ENCODE data around the gene RNF130. TPM values are rescaled to one million over a fixed set of nuclear protein-coding genes. Genes with fewer than 3 reads are reported as not detected.

RNF130 gene
- total RNA-seq, 1 experiment from 2014 or later, result 58.5 TPM

- TF ChIP-seq GTF2I (CRISPR knock-in tag; conservative IDR thresholded peaks at IDR 0.05), result 0 out of 2 replicates have a peak, but pooled peaks have one; percentile 41
- peak; percentile 60 for TF ChIP-seq USF2 (CRISPR knock-in tag; IDR thresholded peaks at IDR 0.05)
- TF ChIP-seq USF1 (CRISPR knock-in tag; IDR thresholded peaks at IDR 0.05), result peak; percentile 27; the same call in 1 of the 2 replicates
- no peak for TF ChIP-seq CREB1 (CRISPR knock-in tag; IDR thresholded peaks at IDR 0.05)
- peak overlapping the region; percentile 52 for H3K27ac Mint-ChIP-seq
- no peak for DNase-seq (ENCODE audit: low spot score)
- H3K9me3 Mint-ChIP-seq, result peaks cover 13% of the 10 kb centered on the region
- H3K27me3 Mint-ChIP-seq (ENCODE audit: low read depth), result peaks cover 40% of the 10 kb centered on the region
- peak; percentile 13 for ATAC-seq
- peak overlapping the region; percentile 88 for H3K4me3 Mint-ChIP-seq
- H3K36me3 Mint-ChIP-seq, result peaks cover 13% of the 10 kb centered on the region
- peaks cover 39% of the 10 kb centered on the region for H3K4me1 Mint-ChIP-seq
- CTCF ChIA-PET, result interaction anchor here (1.1 kb wide), 1 partner anchor 95 kb away, joined by 4 read pairs; no protein-coding TSS in a partner anchor
- POLR2A ChIA-PET, result interaction anchor here (0.6 kb wide), 1 partner anchor 44 kb away, joined by 4 read pairs; no protein-coding TSS in a partner anchor
These were observed 1.8 kb downstream of the RNF130 start for GRCh38 chr5:180069589-180070247.

DNA sequence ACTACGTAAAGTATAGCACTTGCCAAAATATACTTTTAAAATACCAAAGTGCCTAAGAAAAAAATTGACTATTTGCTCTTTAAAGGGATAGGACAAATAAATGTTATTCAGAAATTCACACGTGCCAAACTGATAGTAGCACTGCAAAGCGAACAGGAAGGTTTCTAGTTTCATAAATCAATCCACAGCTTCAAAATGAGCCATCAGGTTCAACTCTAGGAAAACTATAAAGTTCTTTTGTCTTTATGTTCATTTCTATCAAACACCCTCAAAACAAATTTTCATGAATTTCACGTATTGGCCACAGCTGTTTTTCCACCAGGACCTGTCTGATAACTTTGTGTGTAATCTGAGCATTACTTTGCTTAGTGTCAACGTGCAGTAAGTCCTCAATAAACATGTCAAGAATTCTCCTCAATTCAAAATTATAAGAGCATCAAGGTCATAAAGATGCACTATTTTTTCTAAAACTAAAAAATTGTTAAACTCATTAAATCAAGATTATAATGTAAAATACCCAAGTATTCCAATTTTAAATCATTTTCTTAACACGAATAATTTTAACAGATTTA lies 3.0 kb downstream of the RNF130 start:
- Mint-ChIP-seq H3K27ac (peak overlapping the region; percentile 84), H3K9me3 (peaks cover 12% of the 10 kb centered on the region), H3K27me3 (ENCODE audit: low read depth) (peaks cover 29% of the 10 kb centered on the region), H3K4me1 (peaks cover 45% of the 10 kb centered on the region), H3K4me3 (peak overlapping the region; percentile 88), H3K36me3 (peaks cover 11% of the 10 kb centered on the region)
- DNase-seq (ENCODE audit: low spot score) (no peak), ATAC-seq (no peak)
- ChIA-PET CTCF (interaction anchor here (1.1 kb wide), 1 partner anchor 23 kb away, joined by 5 read pairs; no protein-coding TSS in a partner anchor), POLR2A (no interaction called here)
- TF ChIP-seq SP1 (CRISPR knock-in tag; conservative IDR thresholded peaks at IDR 0.05) (no peak), ZNF121 (CRISPR knock-in tag; IDR thresholded peaks at IDR 0.05) (no peak), CREM (CRISPR knock-in tag; IDR thresholded peaks at IDR 0.05) (no peak)

DNA sequence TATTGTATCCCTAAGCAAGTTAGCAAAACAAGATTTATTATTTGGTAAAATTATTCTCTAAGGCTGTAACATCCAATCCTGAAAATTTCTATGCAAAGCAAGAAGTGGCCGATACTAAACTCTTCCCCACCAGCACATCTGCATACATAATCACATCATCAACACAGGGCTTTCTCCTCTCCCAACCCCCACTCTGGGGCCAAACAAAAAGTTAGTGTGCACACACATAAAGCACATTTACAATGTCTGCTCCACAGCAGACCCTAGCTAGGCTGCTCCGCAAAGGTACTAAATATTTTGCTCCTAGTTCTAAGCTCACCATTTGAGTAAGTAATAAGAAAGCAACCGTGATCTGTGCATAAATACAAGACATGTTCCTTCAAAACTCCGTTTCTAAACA lies 3.6 kb downstream of the RNF130 start:
- TF ChIP-seq GABPB1 (CRISPR knock-in tag; IDR thresholded peaks at IDR 0.05), result no peak
- no peak for TF ChIP-seq SOX15 (CRISPR knock-in tag; IDR thresholded peaks at IDR 0.05)
- no peak for TF ChIP-seq GTF2I (CRISPR knock-in tag; conservative IDR thresholded peaks at IDR 0.05)
- TF ChIP-seq HMGA2 (CRISPR knock-in tag; IDR thresholded peaks at IDR 0.05), result no peak
- no peak for TF ChIP-seq ZNF232 (CRISPR knock-in tag; IDR thresholded peaks at IDR 0.05)
- no peak for TF ChIP-seq FOXP1 (CRISPR knock-in tag; IDR thresholded peaks at IDR 0.05; ENCODE audit: borderline replicate concordance)
- TF ChIP-seq, protein P1, sequence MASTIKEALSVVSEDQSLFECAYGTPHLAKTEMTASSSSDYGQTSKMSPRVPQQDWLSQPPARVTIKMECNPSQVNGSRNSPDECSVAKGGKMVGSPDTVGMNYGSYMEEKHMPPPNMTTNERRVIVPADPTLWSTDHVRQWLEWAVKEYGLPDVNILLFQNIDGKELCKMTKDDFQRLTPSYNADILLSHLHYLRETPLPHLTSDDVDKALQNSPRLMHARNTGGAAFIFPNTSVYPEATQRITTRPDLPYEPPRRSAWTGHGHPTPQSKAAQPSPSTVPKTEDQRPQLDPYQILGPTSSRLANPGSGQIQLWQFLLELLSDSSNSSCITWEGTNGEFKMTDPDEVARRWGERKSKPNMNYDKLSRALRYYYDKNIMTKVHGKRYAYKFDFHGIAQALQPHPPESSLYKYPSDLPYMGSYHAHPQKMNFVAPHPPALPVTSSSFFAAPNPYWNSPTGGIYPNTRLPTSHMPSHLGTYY (CRISPR knock-in tag; IDR thresholded peaks at IDR 0.05), result no peak
- TF ChIP-seq E2F4 (CRISPR knock-in tag; IDR thresholded peaks at IDR 0.05; ENCODE audit: borderline replicate concordance, low read depth), result no peak
- TF ChIP-seq CDX4 (CRISPR knock-in tag; IDR thresholded peaks at IDR 0.05; ENCODE audit: borderline replicate concordance), result no peak
- no peak for TF ChIP-seq ZNF138 (CRISPR knock-in tag; conservative IDR thresholded peaks at IDR 0.05)
- TF ChIP-seq PRRX2 (CRISPR knock-in tag; IDR thresholded peaks at IDR 0.05), result no peak
- TF ChIP-seq MYBL2 (CRISPR knock-in tag; IDR thresholded peaks at IDR 0.05), result no peak
- TF ChIP-seq ZMAT4 (CRISPR knock-in tag; IDR thresholded peaks at IDR 0.05), result no peak
- no peak for TF ChIP-seq ZNF317 (CRISPR knock-in tag; IDR thresholded peaks at IDR 0.05; ENCODE audit: borderline replicate concordance, low read depth)
- TF ChIP-seq, protein P2, sequence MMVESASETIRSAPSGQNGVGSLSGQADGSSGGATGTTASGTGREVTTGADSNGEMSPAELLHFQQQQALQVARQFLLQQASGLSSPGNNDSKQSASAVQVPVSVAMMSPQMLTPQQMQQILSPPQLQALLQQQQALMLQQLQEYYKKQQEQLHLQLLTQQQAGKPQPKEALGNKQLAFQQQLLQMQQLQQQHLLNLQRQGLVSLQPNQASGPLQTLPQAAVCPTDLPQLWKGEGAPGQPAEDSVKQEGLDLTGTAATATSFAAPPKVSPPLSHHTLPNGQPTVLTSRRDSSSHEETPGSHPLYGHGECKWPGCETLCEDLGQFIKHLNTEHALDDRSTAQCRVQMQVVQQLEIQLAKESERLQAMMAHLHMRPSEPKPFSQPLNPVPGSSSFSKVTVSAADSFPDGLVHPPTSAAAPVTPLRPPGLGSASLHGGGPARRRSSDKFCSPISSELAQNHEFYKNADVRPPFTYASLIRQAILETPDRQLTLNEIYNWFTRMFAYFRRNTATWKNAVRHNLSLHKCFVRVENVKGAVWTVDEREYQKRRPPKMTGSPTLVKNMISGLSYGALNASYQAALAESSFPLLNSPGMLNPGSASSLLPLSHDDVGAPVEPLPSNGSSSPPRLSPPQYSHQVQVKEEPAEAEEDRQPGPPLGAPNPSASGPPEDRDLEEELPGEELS (CRISPR knock-in tag; IDR thresholded peaks at IDR 0.05), result no peak
- TF ChIP-seq SMAD4 (CRISPR knock-in tag; IDR thresholded peaks at IDR 0.05), result no peak
- TF ChIP-seq TCF7 (CRISPR knock-in tag; IDR thresholded peaks at IDR 0.05; ENCODE audit: low read depth), result no peak
- no peak for TF ChIP-seq TEAD1 (CRISPR knock-in tag; IDR thresholded peaks at IDR 0.05)
- TF ChIP-seq RORB (CRISPR knock-in tag; IDR thresholded peaks at IDR 0.05), result no peak
- ATAC-seq (no peak), DNase-seq (ENCODE audit: low spot score) (no peak)
- Mint-ChIP-seq H3K27me3 (ENCODE audit: low read depth) (peaks cover 23% of the 10 kb centered on the region), H3K4me3 (peak overlapping the region; percentile 88), H3K9me3 (peaks cover 9% of the 10 kb centered on the region), H3K36me3 (peaks cover 8% of the 10 kb centered on the region), H3K27ac (peak overlapping the region; percentile 84), H3K4me1 (peaks cover 50% of the 10 kb centered on the region)
- POLR2A ChIA-PET, result no interaction called here
- CTCF ChIA-PET, result interaction anchor here (1.1 to 1.4 kb wide), 2 partner anchors 22 to 23 kb away, joined by 5 to 7 read pairs; no protein-coding TSS in a partner anchor
